ENCODE data around the gene ODAD4.

ODAD4 gene

GRCh38 chr17:41939693-41940090, 9.3 kb downstream of the ODAD4 start:
- DNase-seq (ENCODE audit: low read depth in 2 of 2): no peak

GRCh38 chr17:41941168-41941567, 10.8 kb downstream of the ODAD4 start:
- no peak for DNase-seq (ENCODE audit: low read depth in 2 of 2)

GRCh38 chr17:41942626-41943373, 12.4 kb downstream of the ODAD4 start:
- no peak for DNase-seq (ENCODE audit: low read depth in 2 of 2)

- DNase-seq (ENCODE audit: low read depth in 2 of 2): no peak
These were observed 13.1 kb downstream of the ODAD4 start for GRCh38 chr17:41943492-41943891.

- DNase-seq (ENCODE audit: low read depth in 2 of 2): no peak
These were observed 14.5 kb downstream of the ODAD4 start for GRCh38 chr17:41944943-41945342.

- no peak for DNase-seq (ENCODE audit: low read depth in 2 of 2)
These were observed 18.5 kb downstream of the ODAD4 start for GRCh38 chr17:41948762-41949460.

GRCh38 chr17:41956522-41956921, 26.1 kb downstream of the ODAD4 start:
- no peak for DNase-seq (ENCODE audit: low read depth in 2 of 2)

- DNase-seq (ENCODE audit: low read depth in 2 of 2): no peak
These were observed 26.8 kb downstream of the ODAD4 start for GRCh38 chr17:41957031-41957868.

GRCh38 chr17:41957869-41958439, 27.5 kb downstream of the ODAD4 start:
- DNase-seq (ENCODE audit: low read depth in 2 of 2): no peak

- no peak for DNase-seq (ENCODE audit: low read depth in 2 of 2)
These were observed 28.6 kb downstream of the ODAD4 start for GRCh38 chr17:41959030-41959335.

- DNase-seq (ENCODE audit: low read depth in 2 of 2): no peak
These were observed 29.1 kb downstream of the ODAD4 start for GRCh38 chr17:41959336-41960095.

GRCh38 chr17:41962111-41962510, 31.7 kb downstream of the ODAD4 start:
- no peak for DNase-seq (ENCODE audit: low read depth in 2 of 2)

- DNase-seq (ENCODE audit: low read depth in 2 of 2): peak; percentile 47 to 59
These were observed 32.5 kb downstream of the ODAD4 start for GRCh38 chr17:41962768-41963434.

- DNase-seq (ENCODE audit: low read depth in 2 of 2): peak in 1 of 2 donors; percentile 38
These were observed 35.5 kb downstream of the ODAD4 start for GRCh38 chr17:41965694-41966462.

- DNase-seq (ENCODE audit: low read depth in 2 of 2): peak; percentile 82 to 83
These were observed 36.2 kb downstream of the ODAD4 start, which contains the start of gene CNP for GRCh38 chr17:41966463-41967140. Gene CNP (plus strand): TSS chr17:41966795. CDS start chr17:41966885, 90 bp downstream.

GRCh38 chr17:41967141-41967920, 36.9 kb downstream of the ODAD4 start:
- no peak for DNase-seq (ENCODE audit: low read depth in 2 of 2)

GRCh38 chr17:41967921-41968578, 37.6 kb downstream of the ODAD4 start:
- DNase-seq (ENCODE audit: low read depth in 2 of 2): no peak

- DNase-seq (ENCODE audit: low read depth in 2 of 2): no peak
These were observed 38.3 kb downstream of the ODAD4 start for GRCh38 chr17:41968676-41969075.

All from stimulated activated CD8-positive, alpha-beta memory T cell treated with anti-CD3 and anti-CD28 coated beads, Interleukin-7, amount 100 ng/mL, for 1 hour (primary cell).